ENCODE results near the gene CZIB.

GRCh38 chr1:53180226-53180625 lies 40.2 kb downstream of the CZIB start:
- no peak for TF ChIP-seq EP300 (IDR thresholded peaks at IDR 0.05)
- no peak for TF ChIP-seq CTCF (IDR thresholded peaks at IDR 0.05)
- no peak for TF ChIP-seq POLR2A (IDR thresholded peaks at IDR 0.05)
- TF ChIP-seq POLR2AphosphoS5 (IDR thresholded peaks at IDR 0.05): no peak

All from suprapubic skin (tissue), 4 donors.